SK-N-SH treated with all-trans-retinoic acid at 6 μM for 48 hours (cell line): Measurements from ENCODE around the gene ARMH3.

Source experiments
- ATAC-seq: fragments of 200-7000 bp; cut with Tn5 transposase; 3 replicates; pipeline ENCODE4 v1.9.1; 2020; ENCODE audit warnings: mild to moderate bottlenecking, moderate library complexity
- ARNTL ChIP-seq: fragments of 450-650 bp; formaldehyde crosslinking; IDR thresholded peaks from 2 replicates; pipeline ENCODE4 v1.5.0; 2020; ENCODE audit warnings: low read depth, mild to moderate bottlenecking, moderate library complexity, borderline replicate concordance
- BACH2 ChIP-seq: fragments of 250-450 bp; sonication (Bioruptor Pico); IDR thresholded peaks from 2 replicates; pipeline ENCODE4 v1.9.0; 2021; ENCODE audit warnings: mild to moderate bottlenecking, borderline replicate concordance
- CREB5 ChIP-seq: fragments of 250-450 bp; sonication (Bioruptor Pico); IDR thresholded peaks from 2 replicates; pipeline ENCODE4 v1.5.1; 2020; ENCODE audit warnings: low read depth, mild to moderate bottlenecking, moderate library complexity
- CSRNP3 ChIP-seq: fragments of 250-450 bp; sonication (Bioruptor Pico); IDR thresholded peaks from 2 replicates; pipeline ENCODE4 v1.5.1; 2021; ENCODE audit warnings: mild to moderate bottlenecking, moderate library complexity
- GLIS3 ChIP-seq: fragments of 250-450 bp; sonication (Bioruptor Pico); IDR thresholded peaks from 2 replicates; pipeline ENCODE4 v1.5.0; 2020; ENCODE audit warnings: mild to moderate bottlenecking, moderate library complexity
- ISL1 ChIP-seq: fragments of 250-450 bp; sonication (Bioruptor Pico); IDR thresholded peaks from 2 replicates; pipeline ENCODE4 v2.1.2; 2022; ENCODE audit warnings: mild to moderate bottlenecking, moderate library complexity
- OSR1 ChIP-seq: fragments of 250-450 bp; sonication (Bioruptor Pico); IDR thresholded peaks from 2 replicates; pipeline ENCODE4 v1.8.0; 2022; ENCODE audit warnings: moderate library complexity, mild to moderate bottlenecking, inconsistent platforms
- PATZ1 ChIP-seq: fragments of 250-450 bp; sonication (Bioruptor Pico); IDR thresholded peaks from 2 replicates; pipeline ENCODE4 v1.8.0; 2020; ENCODE audit warnings: mild to moderate bottlenecking, moderate library complexity, borderline replicate concordance
- POU6F1 ChIP-seq: fragments of 250-450 bp; sonication (Bioruptor Pico); IDR thresholded peaks from 2 replicates; pipeline ENCODE4 v1.8.0; 2021; ENCODE audit warnings: low read depth, mild to moderate bottlenecking, moderate library complexity, borderline replicate concordance
- PPARA ChIP-seq: fragments of 250-450 bp; sonication (Bioruptor Pico); IDR thresholded peaks from 2 replicates; pipeline ENCODE4 v1.5.0; 2020; ENCODE audit warnings: mild to moderate bottlenecking, borderline replicate concordance
- RARB ChIP-seq: fragments of 250-450 bp; sonication (Bioruptor Pico); IDR thresholded peaks from 2 replicates; pipeline ENCODE4 v1.8.0; 2021; ENCODE audit warnings: mild to moderate bottlenecking, moderate library complexity
- SNAI2 ChIP-seq: fragments of 250-450 bp; sonication (Bioruptor Pico); IDR thresholded peaks from 2 replicates; pipeline ENCODE4 v1.5.0; 2020; ENCODE audit warnings: mild to moderate bottlenecking, moderate library complexity
- TCF4 ChIP-seq: fragments of 250-450 bp; sonication (Bioruptor Pico); IDR thresholded peaks from 2 replicates; pipeline ENCODE4 v1.8.0; 2021; ENCODE audit warnings: mild to moderate bottlenecking, moderate library complexity, borderline replicate concordance
- TOX ChIP-seq: fragments of 250-450 bp; sonication (Bioruptor Pico); IDR thresholded peaks from 2 replicates; pipeline ENCODE4 v1.8.0; 2021; ENCODE audit warnings: mild to moderate bottlenecking, moderate library complexity, borderline replicate concordance
- TSHZ2 ChIP-seq: fragments of 250-450 bp; sonication (Bioruptor Pico); IDR thresholded peaks from 2 replicates; pipeline ENCODE4 v1.5.0; 2020; ENCODE audit warnings: mild to moderate bottlenecking, moderate library complexity
- ZC3H10 ChIP-seq: fragments of 250-450 bp; sonication (Bioruptor Pico); IDR thresholded peaks from 2 replicates; pipeline ENCODE4 v1.5.1; 2021; ENCODE audit warnings: mild to moderate bottlenecking, moderate library complexity
- ZFP3 ChIP-seq: fragments of 250-450 bp; sonication (Bioruptor Pico); IDR thresholded peaks from 2 replicates; pipeline ENCODE4 v1.5.0; 2020; ENCODE audit warnings: mild to moderate bottlenecking, moderate library complexity
- ZFP30 ChIP-seq: fragments of 450-650 bp; formaldehyde crosslinking; IDR thresholded peaks from 2 replicates; pipeline ENCODE4 v1.5.0; 2022; ENCODE audit warnings: mild to moderate bottlenecking, moderate library complexity
- ZNF565 ChIP-seq: fragments of 450-650 bp; formaldehyde crosslinking; conservative IDR thresholded peaks from 2 replicates; pipeline ENCODE4 v1.5.0; 2020; ENCODE audit warnings: low read depth, mild to moderate bottlenecking, moderate library complexity
- ZNF70 ChIP-seq: fragments of 450-650 bp; formaldehyde crosslinking; IDR thresholded peaks from 2 replicates; pipeline ENCODE4 v1.5.0; 2020; ENCODE audit warnings: mild to moderate bottlenecking, moderate library complexity
- ZNF8 ChIP-seq: fragments of 450-650 bp; formaldehyde crosslinking; IDR thresholded peaks from 2 replicates; pipeline ENCODE4 v1.5.0; 2020; ENCODE audit warnings: mild to moderate bottlenecking, moderate library complexity

ARMH3 gene

GRCh38 chr10:101923256-101923655 is 132.7 kb downstream of the ARMH3 start:
- TF ChIP-seq OSR1 (CRISPR knock-in tag), result no peak
- TF ChIP-seq POU6F1, result no peak
- no peak for TF ChIP-seq CSRNP3 (CRISPR knock-in tag)
- no peak for ATAC-seq

GRCh38 chr10:101922846-101923245 is 133.1 kb downstream of the ARMH3 start:
- ATAC-seq, result no peak
- no peak for TF ChIP-seq PPARA (CRISPR knock-in tag)
- no peak for TF ChIP-seq TCF4 (CRISPR knock-in tag)
- TF ChIP-seq TSHZ2 (CRISPR knock-in tag), result no peak
- no peak for TF ChIP-seq ZNF8 (CRISPR knock-in tag)
- no peak for TF ChIP-seq ZNF70
- no peak for TF ChIP-seq PATZ1 (CRISPR knock-in tag)
- no peak for TF ChIP-seq ISL1
- TF ChIP-seq ZFP3, result no peak
- TF ChIP-seq CSRNP3 (CRISPR knock-in tag), result no peak
- no peak for TF ChIP-seq ZC3H10 (CRISPR knock-in tag)
- TF ChIP-seq RARB, result no peak
- no peak for TF ChIP-seq BACH2 (CRISPR knock-in tag)
- TF ChIP-seq ARNTL, result no peak
- TF ChIP-seq ZNF565, result no peak
- no peak for TF ChIP-seq POU6F1
- TF ChIP-seq ZFP30 (CRISPR knock-in tag), result no peak
- no peak for TF ChIP-seq TOX (CRISPR knock-in tag)

- ATAC-seq, result no peak
- TF ChIP-seq SNAI2 (CRISPR knock-in tag) (no peak), RARB (no peak), ZNF8 (CRISPR knock-in tag) (no peak), CREB5 (no peak), TOX (CRISPR knock-in tag) (no peak), ISL1 (no peak), ZFP30 (CRISPR knock-in tag) (no peak), PPARA (CRISPR knock-in tag) (no peak), TSHZ2 (CRISPR knock-in tag) (no peak), ZFP3 (no peak), GLIS3 (CRISPR knock-in tag) (no peak), BACH2 (CRISPR knock-in tag) (no peak), ZNF70 (no peak), ARNTL (no peak), OSR1 (CRISPR knock-in tag) (no peak)
Measured at GRCh38 chr10:101920546-101920945, 135.4 kb downstream of the ARMH3 start.
